Choroid plexus epithelial cell (primary cell): ENCODE measurements around the gene ESR1.
"Not testable (repeated sequence)": the region's sequence is repeated elsewhere in the genome, so short reads cannot be mapped to it uniquely, and the experiment has no call there.

Experiments used
- DNase-seq: peaks from one replicate; pipeline ENCODE4 v3.0.0-alpha.2; 2010; ENCODE audit warnings: low read depth
- H3K4me3 ChIP-seq: 2 replicates; pipeline ENCODE4 v1.5.1; 2011; ENCODE audit warnings: low read depth, mild to moderate bottlenecking, control low read depth, low read length, moderate library complexity
- CTCF ChIP-seq: conservative IDR thresholded peaks from 2 replicates; pipeline ENCODE4 v1.5.1; 2011; ENCODE audit warnings: low read depth, mild to moderate bottlenecking, control low read depth, inconsistent platforms, low read length, moderate library complexity

ESR1 gene

GRCh38 chr6:151885234-151885633, 77.8 kb downstream of the ESR1 start:
- DNase-seq, result no peak
- H3K4me3 ChIP-seq, result no peak overlapping the region
- no peak for TF ChIP-seq CTCF

- DNase-seq, result no peak
- TF ChIP-seq CTCF, result no peak
- no peak overlapping the region for H3K4me3 ChIP-seq
These were observed 84.0 kb downstream of the ESR1 start for GRCh38 chr6:151891524-151891923.

GRCh38 chr6:151894426-151894825, 86.9 kb downstream of the ESR1 start:
- DNase-seq, result peak; percentile 83
- H3K4me3 ChIP-seq, result not testable (repeated sequence)

- not testable (repeated sequence) for DNase-seq, H3K4me3 ChIP-seq
These were observed 91.7 kb downstream of the ESR1 start for GRCh38 chr6:151899221-151899620.

DNA sequence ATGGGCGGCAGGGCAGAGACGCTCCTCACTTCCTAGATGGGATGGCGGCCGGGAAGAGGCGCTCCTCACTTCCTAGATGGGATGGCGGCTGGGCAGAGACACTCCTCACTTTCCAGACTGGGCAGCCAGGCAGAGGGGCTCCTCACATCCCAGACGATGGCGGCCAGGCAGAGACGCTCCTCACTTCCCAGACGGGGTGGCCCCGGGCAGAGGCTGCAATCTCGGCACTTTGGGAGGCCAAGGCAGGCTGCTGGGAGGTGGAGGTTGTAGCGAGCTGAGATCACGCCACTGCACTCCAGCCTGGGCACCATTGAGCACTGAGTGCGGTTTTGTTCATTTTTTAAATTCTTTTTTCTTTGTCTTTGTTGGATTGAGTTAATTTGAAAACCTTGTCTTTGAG, 92.3 kb downstream of the ESR1 start:
- H3K4me3 ChIP-seq, DNase-seq: not testable (repeated sequence)

GRCh38 chr6:151900256-151900655, 92.8 kb downstream of the ESR1 start:
- no peak overlapping the region for H3K4me3 ChIP-seq
- no peak for TF ChIP-seq CTCF
- no peak for DNase-seq

DNA sequence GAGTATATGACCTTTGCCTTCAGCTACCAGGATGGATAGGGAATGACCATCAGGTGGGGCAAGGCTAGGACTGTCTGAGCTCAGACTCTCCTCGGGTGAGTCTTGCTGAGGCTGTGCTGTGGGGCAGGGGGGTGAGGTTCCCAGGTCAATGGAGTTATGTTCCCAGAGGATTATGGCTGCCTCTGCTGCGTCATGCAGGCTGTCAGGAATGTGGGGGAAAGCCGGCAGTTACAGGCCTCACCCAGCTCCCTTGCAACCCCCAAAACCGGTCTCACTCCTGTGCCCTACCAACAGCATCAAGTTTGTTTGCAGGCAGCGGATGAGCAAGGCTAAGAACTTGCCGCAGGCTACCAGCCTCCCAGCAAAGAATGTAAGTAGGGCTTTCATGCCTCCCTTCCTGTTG, 93.5 kb downstream of the ESR1 start:
- no peak for TF ChIP-seq CTCF
- DNase-seq, result no peak

DNA sequence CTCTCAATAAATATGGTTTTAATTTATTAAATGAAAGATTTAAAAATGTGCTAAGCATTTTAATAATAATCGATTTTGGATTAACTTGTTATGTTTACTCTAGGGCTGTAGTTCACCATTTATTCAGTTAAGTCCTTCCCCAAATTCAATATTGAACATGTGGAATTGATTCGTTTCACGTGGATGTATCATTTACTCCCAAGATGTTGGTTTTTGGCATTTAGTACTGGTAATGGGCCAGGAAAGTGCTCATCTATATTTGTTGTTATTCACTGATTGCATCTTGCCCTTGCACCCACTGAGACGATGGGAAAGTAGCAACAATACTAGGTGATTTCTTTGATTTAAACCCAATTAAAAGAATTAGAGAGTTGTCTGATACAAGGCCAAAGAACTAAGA, 97.1 kb downstream of the ESR1 start:
- no peak overlapping the region for H3K4me3 ChIP-seq
- no peak for DNase-seq
- no peak for TF ChIP-seq CTCF

More for the DNA sequence above, 93.5 kb downstream of the ESR1 start:
- no peak overlapping the region for H3K4me3 ChIP-seq

DNA sequence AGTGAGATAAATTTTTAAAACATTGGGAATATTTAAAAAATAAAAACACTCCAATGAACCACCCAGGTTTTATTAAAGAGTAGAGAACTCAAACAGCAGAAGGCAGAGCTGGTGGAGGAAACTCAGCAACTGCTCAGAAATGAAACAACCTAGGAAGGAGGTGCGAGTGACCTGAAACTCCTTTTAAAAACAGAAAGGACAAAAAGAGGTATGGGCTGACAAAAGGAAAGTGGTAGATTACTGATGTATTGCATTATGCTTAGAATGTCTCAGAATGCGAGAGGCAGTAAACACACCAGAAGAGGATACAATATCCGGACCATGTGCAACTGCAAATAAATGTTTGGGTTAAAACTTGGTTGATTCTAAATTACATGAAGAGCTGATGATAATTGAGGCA, 97.6 kb downstream of the ESR1 start:
- no peak for DNase-seq
- H3K4me3 ChIP-seq, result no peak overlapping the region
- no peak for TF ChIP-seq CTCF
